ENCODE measurements around the gene TTC17.

GRCh38 chr11:43396617-43397016 lies 37.9 kb downstream of the TTC17 start:
- TF ChIP-seq GATA2 (IDR thresholded peaks at IDR 0.05; ENCODE audit: low read depth, low read length) (no peak), GATA3 (IDR thresholded peaks at IDR 0.05; ENCODE audit: low read depth, low read length) (no peak)

Measured in SH-SY5Y (cell line).